PC-3 (cell line): ENCODE measurements around the gene CHL1.

Source experiments
- CTCF ChIP-seq: fragments of 300-600 bp; sonication (generic); conservative IDR thresholded peaks from 2 replicates; pipeline ENCODE4 v1.5.1; 2017; ENCODE audit warnings: antibody characterized with exemption, low read depth, mild to moderate bottlenecking, low read length
- EZH2 ChIP-seq: fragments of 300-600 bp; sonication (generic); IDR thresholded peaks from one replicate; pipeline ENCODE4 v1.6.1; 2017; ENCODE audit warnings: antibody characterized with exemption, mild to moderate bottlenecking, low read length; ENCODE audit not compliant: unreplicated experiment
- EZH2phosphoT487 ChIP-seq: fragments of 300-600 bp; sonication (generic); IDR thresholded peaks from 2 replicates; pipeline ENCODE4 v1.6.1; 2018; ENCODE audit warnings: mild to moderate bottlenecking, antibody characterized with exemption, low read length, borderline replicate concordance

GRCh38 chr3:318903-319302 is 122.3 kb downstream of the CHL1 start:
- no peak for TF ChIP-seq CTCF
- no peak for TF ChIP-seq EZH2
- TF ChIP-seq EZH2phosphoT487 = no peak
